ENCODE measurements around the gene RACGAP1. TPM values are rescaled to one million over a fixed set of nuclear protein-coding genes. Genes with fewer than 3 reads are reported as not detected.

RACGAP1 gene
- total RNA-seq = 86.7 and 90.4 TPM in 2 replicates

DNA sequence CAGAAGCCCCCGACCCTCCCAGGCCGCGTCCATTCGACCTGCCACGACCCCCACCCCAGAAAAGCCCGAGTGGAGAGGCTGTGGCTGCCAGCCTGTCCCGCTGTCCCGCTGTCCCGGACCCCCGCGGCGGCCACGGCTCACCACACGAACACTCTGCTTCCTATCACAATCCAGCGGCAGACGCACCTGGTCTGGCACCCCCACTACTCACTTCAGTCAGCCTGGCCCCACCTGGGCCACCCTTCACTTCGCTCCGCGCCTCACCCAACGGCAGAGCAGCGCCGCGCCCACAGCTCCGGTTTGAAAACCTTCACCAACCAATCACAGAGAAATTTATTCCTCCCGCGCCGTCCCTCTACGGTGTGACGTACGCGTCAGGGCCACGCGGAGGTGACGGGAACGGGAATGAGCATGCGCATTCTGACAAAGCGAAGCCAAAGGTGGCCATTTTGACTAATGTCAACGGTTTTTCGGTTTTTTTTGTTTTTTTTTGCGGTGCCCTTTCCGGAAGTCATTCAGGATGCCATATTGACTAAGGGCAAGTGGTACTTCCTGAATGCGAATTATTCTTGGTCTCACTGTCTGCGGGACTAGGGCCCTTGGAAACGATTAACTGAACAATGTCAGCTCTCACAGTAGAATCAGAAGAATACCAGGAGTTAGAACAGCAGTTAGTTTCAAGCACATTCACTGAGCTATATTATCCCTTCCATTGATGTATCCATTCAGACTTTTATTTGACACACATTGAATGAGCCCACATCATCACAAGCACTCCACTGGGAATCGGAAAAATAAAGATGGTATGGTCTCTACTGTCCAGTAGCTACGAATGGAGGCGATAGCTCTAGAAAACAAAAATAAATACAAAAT, at the start of gene RACGAP1:
Gene RACGAP1 (minus strand): TSS at position 308 of the 873 bp plus-strand sequence. CDS start 8,779 bp downstream, outside the sequence.

GRCh38 chr12:50057000-50057841, 31.9 kb upstream of the RACGAP1 start, which contains the start of gene ASIC1:
ASIC1 (plus strand) TSS chr12:50057596; CDS start chr12:50058767, 1,171 bp downstream.

DNA sequence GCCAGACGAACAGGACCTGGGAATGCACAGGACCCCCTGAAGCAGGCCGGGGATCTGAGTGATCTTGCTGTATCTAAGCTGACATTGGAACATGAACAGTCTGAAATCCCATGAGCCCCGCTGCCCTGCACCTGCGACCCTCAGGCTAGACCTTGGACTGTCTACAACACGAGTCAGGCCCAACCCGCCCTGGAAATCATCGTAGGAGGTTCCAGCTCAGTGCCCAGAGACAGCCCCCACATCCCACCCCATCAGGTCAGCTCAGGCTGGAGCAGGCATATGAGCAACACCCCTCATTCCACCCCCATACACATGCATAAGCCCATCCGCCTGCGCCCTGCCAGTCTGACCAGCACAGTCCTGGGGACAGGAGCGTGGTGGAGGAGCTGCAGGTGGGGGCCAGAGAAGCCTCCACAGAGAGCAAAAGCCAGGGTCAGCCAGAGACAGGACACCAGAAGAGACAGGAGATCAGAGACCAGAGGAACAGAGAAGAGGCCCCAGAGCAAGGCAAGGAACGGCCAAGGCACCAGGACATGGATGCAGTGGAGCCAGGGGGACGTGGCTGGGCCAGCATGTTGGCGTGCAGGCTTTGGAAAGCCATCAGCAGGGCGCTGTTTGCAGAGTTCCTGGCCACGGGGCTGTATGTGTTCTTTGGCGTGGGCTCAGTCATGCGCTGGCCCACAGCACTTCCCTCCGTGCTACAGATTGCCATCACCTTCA, 52.5 kb downstream of the RACGAP1 start, which contains the start of gene AQP6:
Gene AQP6 (plus strand): TSS at position 307 of the 720 bp plus-strand sequence. CDS start 227 bp downstream, at position 534.

DNA sequence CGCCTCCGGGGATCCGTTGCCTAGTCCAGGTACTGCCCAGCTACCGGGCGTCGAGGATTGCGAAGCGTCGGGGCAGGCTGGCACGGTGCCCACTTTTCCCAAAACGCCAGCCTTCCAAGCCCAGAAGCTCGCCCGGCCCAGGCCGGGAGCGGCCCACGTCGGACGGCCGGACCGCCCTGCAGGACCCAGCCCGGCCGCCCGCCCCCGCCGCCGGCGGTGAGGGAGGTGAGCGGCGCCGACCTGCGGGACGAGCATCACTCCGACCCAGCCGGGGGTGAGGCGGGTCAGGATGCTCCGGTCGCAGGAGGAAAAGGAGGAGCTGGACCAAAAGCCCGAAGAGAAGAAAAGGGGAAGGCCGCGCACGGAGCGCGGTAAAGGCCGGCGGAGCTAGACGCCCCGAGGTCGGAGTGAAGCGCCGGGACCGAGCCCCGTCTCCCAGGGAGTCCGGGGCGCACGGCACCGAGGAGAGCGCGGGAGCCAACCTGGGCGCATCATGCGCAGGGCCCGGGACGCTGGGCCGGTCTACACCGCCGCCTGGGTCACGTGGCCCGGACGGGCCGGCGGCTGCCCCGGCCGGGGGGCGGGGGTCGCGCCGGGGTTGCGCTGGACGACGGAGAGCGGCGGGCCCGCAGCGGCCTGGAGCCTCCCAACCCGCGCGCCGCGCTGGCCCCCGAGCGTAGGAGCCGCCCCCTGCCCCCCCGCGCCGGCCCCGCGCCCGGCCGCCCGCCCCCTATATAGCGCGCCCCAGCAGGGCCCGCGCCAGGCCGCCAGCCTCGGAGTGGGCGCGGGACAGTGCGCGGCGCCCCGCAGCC, 64.0 kb downstream of the RACGAP1 start, which contains the start of gene AQP5:
Gene AQP5 (plus strand): TSS at position 762 of the 812 bp plus-strand sequence. CDS start 146 bp downstream, outside the sequence.

DNA sequence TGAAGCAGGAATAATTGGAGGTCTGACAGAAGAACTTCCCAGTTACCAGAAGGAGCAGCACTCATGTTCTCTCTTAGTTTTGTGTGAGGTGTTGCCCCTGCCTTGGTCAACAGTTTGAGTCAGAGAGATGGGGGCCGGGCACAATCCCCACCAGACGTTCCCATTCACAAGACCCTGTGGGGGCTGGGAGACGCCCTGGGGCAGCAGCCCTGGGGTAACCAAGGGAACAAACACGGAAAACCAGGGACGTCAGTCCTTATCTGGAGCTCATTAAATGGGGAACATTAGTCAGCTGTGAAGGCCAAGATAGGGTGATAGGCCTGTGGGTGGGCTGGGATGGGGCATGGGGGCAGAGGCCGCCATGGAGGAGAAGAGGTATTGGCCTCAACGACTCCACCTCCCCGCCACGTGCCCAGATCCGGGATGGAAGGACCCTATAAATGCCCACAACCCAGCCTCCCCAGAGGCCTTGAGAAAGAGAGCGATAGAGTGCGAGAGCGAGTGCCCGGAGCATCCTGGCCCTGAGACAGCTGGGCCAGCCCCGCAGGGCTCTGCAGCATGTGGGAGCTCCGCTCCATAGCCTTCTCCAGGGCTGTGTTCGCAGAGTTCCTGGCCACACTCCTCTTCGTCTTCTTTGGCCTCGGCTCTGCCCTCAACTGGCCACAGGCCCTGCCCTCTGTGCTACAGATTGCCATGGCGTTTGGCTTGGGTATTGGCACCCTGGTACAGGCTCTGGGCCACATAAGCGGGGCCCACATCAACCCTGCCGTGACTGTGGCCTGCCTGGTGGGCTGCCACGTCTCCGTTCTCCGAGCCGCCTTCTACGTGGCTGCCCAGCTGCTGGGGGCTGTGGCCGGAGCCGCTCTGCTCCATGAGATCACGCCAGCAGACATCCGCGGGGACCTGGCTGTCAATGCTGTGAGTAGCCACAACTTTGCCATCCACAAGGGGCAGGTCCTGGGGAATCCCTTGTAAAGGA, 74.7 kb downstream of the RACGAP1 start, which contains the start of gene AQP2:
Gene AQP2 (plus strand): TSS at position 465 of the 979 bp plus-strand sequence. CDS start 94 bp downstream, at position 559.

Other genes starting within 250 kb of the RACGAP1 start
- gene NCKAP5L, start 197.1 kb downstream of the RACGAP1 start, total RNA-seq = 17.1 and 18.9 TPM in 2 replicates
- gene BCDIN3D, start 182.4 kb downstream of the RACGAP1 start, total RNA-seq = 1.7 and 2.2 TPM in 2 replicates
- gene FAIM2, start 121.6 kb downstream of the RACGAP1 start, total RNA-seq = 0.15 and 2.5 TPM in 2 replicates
- gene AQP2, start 74.8 kb downstream of the RACGAP1 start, total RNA-seq = not detected in 2 replicates
- gene AQP5, start 63.6 kb downstream of the RACGAP1 start, total RNA-seq = not detected in 2 replicates
- not detected in 2 replicates for gene AQP6, start 52.5 kb downstream of the RACGAP1 start, total RNA-seq
- gene ASIC1, start 32.1 kb upstream of the RACGAP1 start, total RNA-seq = 1.5 and 1.7 TPM in 2 replicates
- gene SMARCD1, start 59.8 kb upstream of the RACGAP1 start, total RNA-seq = 52.1 and 57.5 TPM in 2 replicates
- under 0.01 TPM in 1 of 2 replicates, not detected in the other for gene GPD1, start 78.5 kb upstream of the RACGAP1 start, total RNA-seq
- gene COX14, start 86.7 kb upstream of the RACGAP1 start, total RNA-seq = 36.7 and 40.3 TPM in 2 replicates
- gene CERS5, start 141.9 kb upstream of the RACGAP1 start, total RNA-seq = 29.0 and 35.6 TPM in 2 replicates